Measurements from ENCODE around the gene DDX54.
"Not testable (repeated sequence)": the region's sequence is repeated elsewhere in the genome, so short reads cannot be mapped to it uniquely, and the experiment has no call there.

DDX54 gene

GRCh38 chr12:113161415-113162016 is 23.8 kb downstream of the DDX54 start:
- no peak for DNase-seq

GRCh38 chr12:113159937-113160336 is 25.3 kb downstream of the DDX54 start:
- no peak for DNase-seq

GRCh38 chr12:113158439-113159203 is 26.7 kb downstream of the DDX54 start:
- no peak for DNase-seq

DNA sequence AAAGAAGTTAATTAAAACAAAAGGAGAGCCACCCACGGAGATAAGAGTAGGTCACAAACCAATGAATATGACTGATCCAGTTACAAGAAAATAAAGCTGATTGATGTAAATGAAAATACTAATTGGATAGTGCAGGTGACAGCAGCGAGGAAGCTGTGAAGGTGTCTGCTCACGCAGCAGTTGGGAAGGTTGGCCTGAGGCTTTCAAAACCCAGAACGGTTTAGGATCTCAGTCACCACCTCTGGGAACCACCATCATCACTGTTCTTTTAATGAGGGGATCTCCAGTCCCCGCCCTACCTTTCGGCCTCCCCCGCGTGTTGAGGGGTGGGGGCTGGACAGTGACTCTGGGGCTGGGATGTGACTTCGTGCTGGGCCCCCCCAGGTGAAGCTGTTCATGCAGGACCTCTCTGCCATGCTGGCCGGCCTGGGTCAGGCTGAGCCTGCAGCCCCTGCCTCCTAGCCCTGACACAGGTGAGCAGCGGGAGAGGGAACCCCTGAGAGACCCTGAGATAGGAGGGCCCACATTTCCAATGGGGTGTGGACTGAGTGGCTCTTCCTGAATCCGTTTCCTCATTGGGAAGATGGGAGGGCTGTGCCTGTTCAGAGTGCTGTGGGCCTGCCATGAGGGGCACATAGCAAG is 27.9 kb downstream of the DDX54 start:
- DNase-seq: no peak

- DNase-seq: no peak
These were observed 29.6 kb downstream of the DDX54 start for GRCh38 chr12:113155646-113156045.

DNA sequence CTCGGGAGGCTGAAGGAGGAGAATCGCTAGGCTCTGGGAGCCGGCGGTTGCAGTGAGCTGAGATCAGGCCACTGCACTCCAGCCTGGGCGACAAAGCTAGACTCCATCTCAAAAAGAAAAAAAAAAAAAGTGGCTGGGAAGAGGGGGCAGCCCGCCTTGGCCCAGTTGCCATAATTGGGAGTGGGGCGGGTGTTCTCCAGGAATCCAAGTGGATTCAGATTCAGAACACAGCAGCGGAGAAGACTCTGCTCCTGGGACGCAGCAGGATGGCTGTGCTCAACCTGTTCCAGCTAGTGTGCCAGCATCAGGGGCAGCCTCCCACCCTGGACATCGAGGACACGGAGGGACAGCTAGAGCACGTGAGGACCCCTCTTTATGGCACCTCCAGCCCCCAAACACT is 30.2 kb downstream of the DDX54 start:
- DNase-seq: no peak

- DNase-seq: no peak
These were observed 30.8 kb downstream of the DDX54 start for GRCh38 chr12:113154351-113154973.

GRCh38 chr12:113152835-113153814 is 32.2 kb downstream of the DDX54 start:
- peak in 1 of 2 experiments; percentile 11 for DNase-seq

GRCh38 chr12:113152196-113152834 is 33.0 kb downstream of the DDX54 start:
- DNase-seq: no peak

- no peak for DNase-seq
These were observed 33.6 kb downstream of the DDX54 start for GRCh38 chr12:113151655-113152054.

GRCh38 chr12:113149361-113150150 is 35.7 kb downstream of the DDX54 start, which contains the start of gene CFAP73:
Gene CFAP73 (plus strand): TSS chr12:113149724. CDS start chr12:113149858, 134 bp downstream.
- no peak for DNase-seq

- no peak for DNase-seq
These were observed 38.3 kb downstream of the DDX54 start for GRCh38 chr12:113146999-113147398.

DNA sequence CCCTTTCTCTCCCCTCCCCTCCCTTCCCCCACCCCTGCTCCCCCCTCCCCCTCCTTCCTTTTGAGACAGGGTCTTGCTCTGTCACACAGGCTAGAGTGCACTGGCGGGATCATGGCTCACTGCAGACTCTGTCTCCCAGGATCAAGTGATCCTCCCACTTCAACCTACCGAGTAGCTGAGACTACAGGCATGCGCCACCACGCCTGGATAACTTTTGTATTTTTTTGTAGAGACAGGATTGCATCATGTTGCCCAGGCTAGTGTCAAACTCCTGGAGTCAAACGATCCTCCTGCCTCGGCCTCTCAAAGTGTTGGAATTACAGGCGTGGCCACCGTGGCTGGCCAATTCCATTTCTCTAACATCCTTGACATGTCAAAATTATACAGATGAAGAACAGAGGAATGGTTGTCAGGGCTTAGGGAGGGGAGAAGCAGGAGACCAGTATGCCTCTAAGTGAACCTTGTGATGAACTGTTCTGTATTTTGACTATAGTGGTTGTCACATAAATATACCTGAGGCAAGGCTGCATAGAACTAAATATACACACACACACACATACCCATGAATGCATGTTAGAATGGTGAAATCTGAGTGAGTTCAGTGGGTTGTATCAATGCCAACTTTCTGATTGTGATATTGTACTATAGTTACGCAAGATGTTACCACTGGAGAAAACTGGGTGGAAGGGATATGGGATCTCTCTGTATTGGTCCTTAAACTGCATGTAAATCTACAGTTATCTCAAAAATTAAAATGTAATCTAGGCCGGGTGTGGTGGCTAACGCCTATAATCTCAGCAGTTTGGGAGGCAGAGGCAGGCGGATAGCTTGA is 39.3 kb downstream of the DDX54 start:
- DNase-seq: no peak

DNA sequence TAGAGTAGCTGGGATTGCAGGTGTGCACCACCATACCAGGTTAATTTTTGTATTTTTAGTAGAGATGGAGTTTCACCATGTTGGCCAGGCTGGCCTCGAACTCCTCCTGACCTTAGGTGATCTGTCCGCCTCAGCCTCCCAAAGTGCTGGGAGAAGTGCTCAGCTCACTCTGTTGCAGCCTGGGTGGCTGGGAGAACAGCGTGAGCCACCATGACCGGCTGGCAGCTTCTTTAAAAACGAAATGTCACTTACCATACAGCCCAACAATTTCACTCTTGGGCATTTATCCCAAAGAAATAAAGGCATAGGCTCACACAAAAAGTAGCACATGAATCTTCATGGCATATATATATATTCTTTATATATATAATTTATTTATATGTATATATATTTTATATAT is 40.5 kb downstream of the DDX54 start:
- no peak for DNase-seq

DNA sequence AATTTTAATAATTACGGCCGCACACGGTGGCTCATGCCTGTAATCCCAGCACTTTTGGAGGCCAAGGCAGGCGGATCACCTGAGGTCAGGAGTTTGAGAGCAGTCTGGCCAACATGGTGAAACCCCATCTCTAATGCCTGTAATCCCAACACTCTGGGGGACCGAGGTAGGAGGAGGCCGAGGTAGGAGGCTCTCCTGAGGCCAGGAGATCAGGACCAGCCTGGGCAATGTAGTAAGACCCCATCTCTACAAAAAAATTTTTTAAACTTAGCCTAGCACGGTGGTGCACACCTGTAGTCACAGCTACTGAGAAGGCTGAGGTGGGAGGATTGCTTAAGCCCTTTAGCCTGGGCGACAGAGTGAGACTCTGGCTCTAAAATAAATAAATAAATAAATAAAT is 41.3 kb downstream of the DDX54 start:
- no peak for DNase-seq

GRCh38 chr12:113142886-113143332 is 42.4 kb downstream of the DDX54 start:
- DNase-seq: no peak

DNA sequence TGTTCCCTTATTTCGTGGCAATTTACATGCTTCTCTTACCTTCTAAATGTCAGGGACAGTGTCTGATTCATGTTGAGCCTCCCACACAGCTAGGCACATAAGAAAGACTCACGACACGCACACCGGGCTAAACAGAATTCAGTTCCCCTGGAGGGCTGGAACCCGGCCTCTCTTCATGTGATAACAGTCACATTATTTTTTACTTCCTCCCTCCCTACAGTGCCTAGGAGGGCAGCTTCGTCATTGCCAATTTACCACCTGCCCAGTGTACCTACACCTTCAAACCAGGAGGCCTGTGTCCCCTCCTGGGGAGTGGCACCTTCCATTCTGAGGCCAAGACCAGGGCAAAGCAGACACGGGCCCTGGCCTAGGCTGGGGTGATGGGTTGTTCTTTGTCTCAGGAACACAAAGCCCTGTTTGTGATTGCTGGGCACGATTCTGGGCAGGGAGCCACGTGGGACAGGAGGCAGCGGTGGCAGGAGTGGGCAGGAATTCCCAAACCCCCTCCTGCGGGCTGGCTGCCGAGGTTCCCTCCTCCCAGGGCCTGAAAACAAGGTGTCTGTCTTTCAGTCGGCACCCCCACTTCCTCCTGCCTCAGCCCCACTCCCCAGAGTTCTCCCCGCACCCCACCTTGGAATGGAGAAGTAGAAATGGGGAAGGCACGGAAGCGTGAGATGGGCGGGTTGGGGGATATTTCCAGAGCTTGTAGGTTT is 42.9 kb downstream of the DDX54 start:
- peak in 1 of 2 experiments; percentile 1 for DNase-seq

DNA sequence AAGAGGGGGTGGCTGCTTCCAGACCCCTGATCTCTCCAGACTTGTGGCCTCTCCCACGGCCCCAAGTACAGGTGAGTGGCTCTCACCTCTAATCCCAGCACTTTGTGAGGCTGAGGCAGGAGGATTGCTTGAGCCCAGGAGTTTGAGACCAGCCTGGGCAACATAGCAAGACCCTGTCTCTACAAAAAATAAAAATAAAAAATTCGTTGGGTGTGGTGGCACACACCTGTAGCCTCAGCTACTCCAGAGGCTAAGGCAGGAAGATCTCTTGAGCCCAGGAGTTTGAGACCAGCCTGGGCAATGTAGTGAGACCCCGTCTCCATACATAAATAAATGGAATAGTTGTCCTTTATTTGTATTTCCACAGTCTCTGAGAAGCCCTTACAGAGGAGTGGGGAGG is 43.6 kb downstream of the DDX54 start:
- not testable (repeated sequence) for DNase-seq

DNA sequence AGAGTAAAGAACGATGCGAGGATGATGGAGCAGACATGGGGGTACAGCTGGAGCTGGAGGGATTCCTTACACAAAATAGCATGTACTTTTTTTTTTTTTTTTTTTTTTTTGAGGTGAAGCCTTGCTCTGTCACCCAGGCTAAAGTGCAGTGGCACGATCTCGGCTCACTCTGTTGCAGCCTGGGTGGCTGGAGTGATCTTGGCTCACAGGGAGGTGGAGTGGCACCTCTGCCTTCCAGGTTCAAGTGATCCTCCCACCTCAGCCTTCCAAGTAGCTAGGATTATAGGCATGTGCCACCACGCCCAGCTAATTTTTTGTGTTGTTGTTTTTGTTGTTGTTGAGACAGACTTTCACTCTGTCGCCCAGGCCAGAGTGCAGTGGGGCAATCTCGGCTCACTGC is 44.6 kb downstream of the DDX54 start:
- DNase-seq: no peak
